Measurements from ENCODE around the gene OSBP2.

Gene OSBP2

GRCh38 chr22:30777587-30777986 lies 82.9 kb downstream of the OSBP2 start:
- no peak for DNase-seq (ENCODE audit: low read depth)
- no peak for TF ChIP-seq CTCF (IDR thresholded peaks at IDR 0.05; ENCODE audit: control insufficient read depth, insufficient read depth, low read depth, low read length, missing control alignments)
- no peak overlapping the region for H3K4me3 ChIP-seq (ENCODE audit: control insufficient read depth, low read depth, low read length)

GRCh38 chr22:30778261-30778660 lies 83.6 kb downstream of the OSBP2 start:
- H3K4me3 ChIP-seq (ENCODE audit: control insufficient read depth, low read depth, low read length), result no peak overlapping the region
- no peak for DNase-seq (ENCODE audit: low read depth)
- no peak for TF ChIP-seq CTCF (IDR thresholded peaks at IDR 0.05; ENCODE audit: control insufficient read depth, insufficient read depth, low read depth, low read length, missing control alignments)

- H3K4me3 ChIP-seq (ENCODE audit: control insufficient read depth, low read depth, low read length), result no peak overlapping the region
- DNase-seq (ENCODE audit: low read depth), result no peak
- no peak for TF ChIP-seq CTCF (IDR thresholded peaks at IDR 0.05; ENCODE audit: control insufficient read depth, insufficient read depth, low read depth, low read length, missing control alignments)
Measured at GRCh38 chr22:30780026-30780425, 85.4 kb downstream of the OSBP2 start.

- no peak overlapping the region for H3K4me3 ChIP-seq (ENCODE audit: control insufficient read depth, low read depth, low read length)
- no peak for TF ChIP-seq CTCF (IDR thresholded peaks at IDR 0.05; ENCODE audit: control insufficient read depth, insufficient read depth, low read depth, low read length, missing control alignments)
- no peak for DNase-seq (ENCODE audit: low read depth)
Measured at GRCh38 chr22:30781271-30781875, 86.7 kb downstream of the OSBP2 start.

- no peak overlapping the region for H3K4me3 ChIP-seq (ENCODE audit: control insufficient read depth, low read depth, low read length)
- DNase-seq (ENCODE audit: low read depth), result no peak
- TF ChIP-seq CTCF (IDR thresholded peaks at IDR 0.05; ENCODE audit: control insufficient read depth, insufficient read depth, low read depth, low read length, missing control alignments), result no peak
Measured at GRCh38 chr22:30782613-30783012, 87.9 kb downstream of the OSBP2 start.

GRCh38 chr22:30783021-30783420 lies 88.3 kb downstream of the OSBP2 start:
- no peak for TF ChIP-seq CTCF (IDR thresholded peaks at IDR 0.05; ENCODE audit: control insufficient read depth, insufficient read depth, low read depth, low read length, missing control alignments)
- no peak overlapping the region for H3K4me3 ChIP-seq (ENCODE audit: control insufficient read depth, low read depth, low read length)
- no peak for DNase-seq (ENCODE audit: low read depth)

GRCh38 chr22:30785527-30785926 lies 90.9 kb downstream of the OSBP2 start:
- TF ChIP-seq CTCF (IDR thresholded peaks at IDR 0.05; ENCODE audit: control insufficient read depth, insufficient read depth, low read depth, low read length, missing control alignments), result no peak
- DNase-seq (ENCODE audit: low read depth), result no peak
- H3K4me3 ChIP-seq (ENCODE audit: control insufficient read depth, low read depth, low read length), result no peak overlapping the region
